ENCODE measurements around the gene MEIS2. TPM values are rescaled to one million over a fixed set of nuclear protein-coding genes. Genes with fewer than 3 reads are reported as not detected.

MEIS2 gene
- total RNA-seq, 1 donor from 2014 or later: 35.6 TPM

GRCh38 chr15:37053166-37053565, 47.2 kb downstream of the MEIS2 start:
- Mint-ChIP-seq H3K4me3 (ENCODE audit: unreplicated experiment) (no peak overlapping the region), H3K9me3 (ENCODE audit: unreplicated experiment) (no peaks in the 10 kb centered on the region), H3K27me3 (ENCODE audit: low read depth, unreplicated experiment) (no peaks in the 10 kb centered on the region), H3K4me1 (ENCODE audit: low read depth, unreplicated experiment) (peaks cover 12% of the 10 kb centered on the region), H3K36me3 (ENCODE audit: low read depth, unreplicated experiment) (peaks cover 2% of the 10 kb centered on the region), H3K27ac (ENCODE audit: unreplicated experiment) (no peak overlapping the region)
- no peak overlapping the region for H3K9ac ChIP-seq (ENCODE audit: low read length)
- H3K27me3 ChIP-seq (ENCODE audit: insufficient read depth, low read length): no peaks in the 10 kb centered on the region
- no peaks in the 10 kb centered on the region for H3K9me3 ChIP-seq (ENCODE audit: insufficient read depth, low read depth, low read length)
- H3K79me2 ChIP-seq (ENCODE audit: insufficient read depth, low read length): peaks cover 58% of the 10 kb centered on the region
- H3K4me2 ChIP-seq (ENCODE audit: low read length): peak overlapping the region; percentile 24
- no peak overlapping the region for H3K4me3 ChIP-seq (ENCODE audit: insufficient read depth, low read depth, low read length)
- H3K27ac ChIP-seq (ENCODE audit: low read depth, low read length): peak overlapping the region; percentile 29
- no peak overlapping the region for H2AFZ ChIP-seq (ENCODE audit: low read depth, low read length)
- peaks cover 28% of the 10 kb centered on the region for H3K4me1 ChIP-seq (ENCODE audit: insufficient read depth, low read length)
- DNase-seq (ENCODE audit: low read depth) (peak; percentile 93), FAIRE-seq (no peak)
- H4K20me1 ChIP-seq (ENCODE audit: insufficient read depth, low read length): peaks cover 16% of the 10 kb centered on the region
- TF ChIP-seq EZH2 (IDR thresholded peaks at IDR 0.05; ENCODE audit: insufficient read depth, low read length): no peak
- no peak for TF ChIP-seq CTCF (IDR thresholded peaks at IDR 0.05; ENCODE audit: insufficient read depth, low read depth, low read length)
- peaks cover 5% of the 10 kb centered on the region for H3K36me3 ChIP-seq (ENCODE audit: insufficient read depth, low read length)

GRCh38 chr15:37050345-37050744, 50.0 kb downstream of the MEIS2 start:
- Histone ChIP-seq H3K4me1 (ENCODE audit: insufficient read depth, low read length) (peaks cover 21% of the 10 kb centered on the region), H4K20me1 (ENCODE audit: insufficient read depth, low read length) (peaks cover 37% of the 10 kb centered on the region), H3K36me3 (ENCODE audit: insufficient read depth, low read length) (peaks cover 5% of the 10 kb centered on the region), H3K9ac (ENCODE audit: low read length) (no peak overlapping the region), H3K4me2 (ENCODE audit: low read length) (no peak overlapping the region), H3K27me3 (ENCODE audit: insufficient read depth, low read length) (no peaks in the 10 kb centered on the region), H3K27ac (ENCODE audit: low read depth, low read length) (no peak overlapping the region), H2AFZ (ENCODE audit: low read depth, low read length) (no peak overlapping the region), H3K79me2 (ENCODE audit: insufficient read depth, low read length) (peaks cover 59% of the 10 kb centered on the region), H3K4me3 (ENCODE audit: insufficient read depth, low read depth, low read length) (no peak overlapping the region), H3K9me3 (ENCODE audit: insufficient read depth, low read depth, low read length) (no peaks in the 10 kb centered on the region)
- FAIRE-seq (no peak), DNase-seq (ENCODE audit: low read depth) (no peak)
- H3K27ac Mint-ChIP-seq (ENCODE audit: unreplicated experiment): no peak overlapping the region
- no peaks in the 10 kb centered on the region for H3K9me3 Mint-ChIP-seq (ENCODE audit: unreplicated experiment)
- H3K27me3 Mint-ChIP-seq (ENCODE audit: low read depth, unreplicated experiment): no peaks in the 10 kb centered on the region
- H3K36me3 Mint-ChIP-seq (ENCODE audit: low read depth, unreplicated experiment): peaks cover 2% of the 10 kb centered on the region
- peaks cover 28% of the 10 kb centered on the region for H3K4me1 Mint-ChIP-seq (ENCODE audit: low read depth, unreplicated experiment)
- TF ChIP-seq CTCF (IDR thresholded peaks at IDR 0.05; ENCODE audit: insufficient read depth, low read depth, low read length) (no peak), EZH2 (IDR thresholded peaks at IDR 0.05; ENCODE audit: insufficient read depth, low read length) (no peak)
- H3K4me3 Mint-ChIP-seq (ENCODE audit: unreplicated experiment): no peak overlapping the region

- peak overlapping the region; percentile 10 for H3K27ac ChIP-seq (ENCODE audit: low read depth, low read length)
- H2AFZ ChIP-seq (ENCODE audit: low read depth, low read length): no peak overlapping the region
- Mint-ChIP-seq H3K27ac (ENCODE audit: unreplicated experiment) (no peak overlapping the region), H3K36me3 (ENCODE audit: low read depth, unreplicated experiment) (peaks cover 5% of the 10 kb centered on the region), H3K4me1 (ENCODE audit: low read depth, unreplicated experiment) (peaks cover 25% of the 10 kb centered on the region), H3K27me3 (ENCODE audit: low read depth, unreplicated experiment) (no peaks in the 10 kb centered on the region), H3K4me3 (ENCODE audit: unreplicated experiment) (no peak overlapping the region), H3K9me3 (ENCODE audit: unreplicated experiment) (no peaks in the 10 kb centered on the region)
- H3K4me2 ChIP-seq (ENCODE audit: low read length): peak overlapping the region; percentile 26
- DNase-seq (ENCODE audit: low read depth) (peak; percentile 81), FAIRE-seq (no peak)
- H3K4me1 ChIP-seq (ENCODE audit: insufficient read depth, low read length): peaks cover 17% of the 10 kb centered on the region
- no peak overlapping the region for H3K4me3 ChIP-seq (ENCODE audit: insufficient read depth, low read depth, low read length)
- H3K27me3 ChIP-seq (ENCODE audit: insufficient read depth, low read length): no peaks in the 10 kb centered on the region
- H4K20me1 ChIP-seq (ENCODE audit: insufficient read depth, low read length): peaks cover 40% of the 10 kb centered on the region
- H3K79me2 ChIP-seq (ENCODE audit: insufficient read depth, low read length): peaks cover 53% of the 10 kb centered on the region
- H3K9ac ChIP-seq (ENCODE audit: low read length): no peak overlapping the region
- no peak for TF ChIP-seq EZH2 (IDR thresholded peaks at IDR 0.05; ENCODE audit: insufficient read depth, low read length)
- no peak for TF ChIP-seq CTCF (IDR thresholded peaks at IDR 0.05; ENCODE audit: insufficient read depth, low read depth, low read length)
- peaks cover 4% of the 10 kb centered on the region for H3K36me3 ChIP-seq (ENCODE audit: insufficient read depth, low read length)
- no peaks in the 10 kb centered on the region for H3K9me3 ChIP-seq (ENCODE audit: insufficient read depth, low read depth, low read length)
Observed at GRCh38 chr15:37046876-37047614, 53.3 kb downstream of the MEIS2 start.

Data from astrocyte (in vitro differentiated cells and primary cell).